GM19035 (cell line): Measurements from ENCODE around the gene HBG2.

Experiments
- ATAC-seq: cut with Tn5 transposase; IDR thresholded peaks from one replicate; pipeline ENCODE4 v1.9.1; 2021; ENCODE audit not compliant: unreplicated experiment

HBG2 gene

GRCh38 chr11:5231111-5231510, 23.5 kb downstream of the HBG2 start:
- no peak for ATAC-seq

GRCh38 chr11:5230266-5230665, 24.3 kb downstream of the HBG2 start:
- ATAC-seq, result no peak

- ATAC-seq, result no peak
Measured at GRCh38 chr11:5229796-5230195, 24.8 kb downstream of the HBG2 start.

- no peak for ATAC-seq
Measured at GRCh38 chr11:5229356-5229755, 25.2 kb downstream of the HBG2 start.

GRCh38 chr11:5228124-5228523, 26.5 kb downstream of the HBG2 start:
- ATAC-seq, result no peak

- no peak for ATAC-seq
Measured at GRCh38 chr11:5227681-5228080, 26.9 kb downstream of the HBG2 start.

GRCh38 chr11:5226732-5227310, 27.8 kb downstream of the HBG2 start, which contains the start of gene HBB:
TSS of gene HBB (minus strand) at chr11:5227071. CDS start at chr11:5227021, 50 bp downstream.
- ATAC-seq, result no peak

- no peak for ATAC-seq
Measured at GRCh38 chr11:5225480-5225871, 29.1 kb downstream of the HBG2 start.

GRCh38 chr11:5224538-5225479, 29.8 kb downstream of the HBG2 start:
- no peak for ATAC-seq

- no peak for ATAC-seq
Measured at GRCh38 chr11:5223686-5224085, 30.9 kb downstream of the HBG2 start.

GRCh38 chr11:5223146-5223545, 31.4 kb downstream of the HBG2 start:
- ATAC-seq, result no peak

GRCh38 chr11:5210376-5210885, 44.1 kb downstream of the HBG2 start:
- ATAC-seq, result no peak

- peak; percentile 74 for ATAC-seq
Measured at GRCh38 chr11:5204787-5205186, 49.8 kb downstream of the HBG2 start.

GRCh38 chr11:5203366-5203765, 51.2 kb downstream of the HBG2 start:
- ATAC-seq, result no peak
